Natural killer cell (primary cell): ENCODE results near the gene SPOCK1. TPM values are rescaled to one million over a fixed set of nuclear protein-coding genes. Genes with fewer than 3 reads are reported as not detected.

Source experiments
- ATAC-seq, 3 donors: fragments of 150-1000 bp in 2 of 3; fragments of 200-7000 bp in 1 of 3; cut with Tn5 transposase; 1 replicate in 1 of 3; 2 replicates in 2 of 3; pipeline ENCODE4 v1.10.0; 2021; ENCODE audit warnings: mild to moderate bottlenecking in 2 of 3, moderate library complexity in 2 of 3
- DNase-seq, 2 donors: peaks; one replicate each; pipeline versions ENCODE4 v3.0.0 to v3.0.0-alpha.2; 2013 to 2021; ENCODE audit warnings: mixed read lengths in 1 of 2
- H3K27ac ChIP-seq: one replicate; pipeline ENCODE4 v1.5.1; 2013; ENCODE audit warnings: mild to moderate bottlenecking, low read length
- H3K27me3 ChIP-seq: one replicate; pipeline ENCODE4 v1.6.1; 2013; ENCODE audit warnings: low read length; ENCODE audit not compliant: control insufficient read depth, insufficient read depth
- H3K36me3 ChIP-seq: one replicate; pipeline ENCODE4 v1.6.1; 2013; ENCODE audit warnings: low read length; ENCODE audit not compliant: control insufficient read depth, insufficient read depth
- H3K4me1 ChIP-seq: one replicate; pipeline ENCODE4 v1.6.1; 2013; ENCODE audit warnings: low read length; ENCODE audit not compliant: control insufficient read depth, insufficient read depth
- H3K4me3 ChIP-seq: one replicate; pipeline ENCODE4 v1.5.1; 2013; ENCODE audit warnings: low read length
- H3K9me3 ChIP-seq: one replicate; pipeline ENCODE4 v1.6.1; 2013; ENCODE audit warnings: low read length; ENCODE audit not compliant: control insufficient read depth, insufficient read depth
- H3K27ac Mint-ChIP-seq, 2 donors: one replicate each; pipeline ENCODE4 v1.8.0; 2022; ENCODE audit warnings: mild to moderate bottlenecking in 2 of 2, mixed read lengths in 2 of 2, moderate library complexity in 1 of 2
- H3K27me3 Mint-ChIP-seq, 2 donors: one replicate each; pipeline ENCODE4 v1.8.0; 2022; ENCODE audit warnings: low read depth in 2 of 2, mixed read lengths in 2 of 2
- H3K36me3 Mint-ChIP-seq: one replicate; pipeline ENCODE4 v1.8.0; 2022; ENCODE audit warnings: mixed read lengths
- H3K4me1 Mint-ChIP-seq, 2 donors: one replicate each; pipeline ENCODE4 v1.8.0; 2022; ENCODE audit warnings: mixed read lengths in 2 of 2
- H3K4me3 Mint-ChIP-seq: one replicate; pipeline ENCODE4 v1.8.0; 2022; ENCODE audit warnings: mild to moderate bottlenecking, moderate library complexity, mixed read lengths
- H3K9me3 Mint-ChIP-seq, 2 donors: one replicate each; pipeline ENCODE4 v1.8.0; 2022; ENCODE audit warnings: mixed read lengths in 2 of 2
- WGBS: methylation state at CpG from one replicate; pipeline ENCODE4 v1.1.7; 2013; ENCODE audit warnings: missing lambda C conversion rate; ENCODE audit not compliant: insufficient coverage; 5-methylcytosine and 5-hydroxymethylcytosine counted together
- intact Hi-C: fragments of 100-400 bp; cut with micrococcal nuclease; formaldehyde crosslinking; loops from one replicate; pipeline ENCODE4 v1.14.2; 2022
- total RNA-seq, 4 donors: library from RNA; stranded (reverse); fragments of 120-200 nt in 1 of 4; gene quantifications; one replicate each; pipeline versions ENCODE4 v1.2.3 to v1.2.4, GENCODE V29; 2013 to 2022
- TF ChIP-seq, protein P1 (sequence below): fragments of 200-600 bp; IDR thresholded peaks from one replicate; pipeline ENCODE4 v1.8.0; 2022; ENCODE audit warnings: antibody characterized with exemption

The SPOCK1 gene
- total RNA-seq, 3 donors from 2014 or later (not counting 1 experiment from before 2014, with no cell fraction given), result 0.09 to 1.6 (median 0.61) TPM

DNA sequence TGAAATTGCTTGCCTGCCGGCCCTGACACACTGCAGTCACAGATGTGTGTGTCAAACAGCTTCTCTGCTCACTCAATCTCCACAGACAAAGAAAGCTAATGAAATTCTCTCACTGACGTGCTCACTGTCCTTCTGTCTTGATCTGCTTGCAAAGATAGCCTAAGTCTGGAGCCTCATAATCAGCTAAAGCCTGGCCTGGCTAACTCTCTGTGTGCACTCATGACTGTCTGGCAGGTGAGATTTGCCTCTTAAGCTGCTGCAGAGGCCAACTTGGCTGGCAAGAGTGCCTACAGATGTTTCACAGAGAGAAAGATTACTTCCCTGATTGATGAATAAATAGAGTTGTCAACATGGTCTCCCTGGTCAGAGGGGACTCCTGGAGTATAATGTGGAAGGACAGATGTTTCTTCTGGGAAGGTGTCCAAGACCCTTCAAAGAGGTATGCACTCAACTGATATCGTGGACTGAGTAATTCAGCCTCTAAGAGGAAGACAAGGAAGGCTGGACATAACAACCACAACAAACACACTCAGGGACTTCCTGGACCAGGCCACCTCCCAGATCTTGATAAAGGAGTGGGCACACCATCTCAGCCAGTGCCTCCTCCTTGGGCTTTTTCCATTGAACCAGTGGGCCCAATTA, 362.0 kb downstream of the SPOCK1 start:
- WGBS, result 58% methylated on average over 3 of the region's 3 CpGs
- TF ChIP-seq, protein P1, sequence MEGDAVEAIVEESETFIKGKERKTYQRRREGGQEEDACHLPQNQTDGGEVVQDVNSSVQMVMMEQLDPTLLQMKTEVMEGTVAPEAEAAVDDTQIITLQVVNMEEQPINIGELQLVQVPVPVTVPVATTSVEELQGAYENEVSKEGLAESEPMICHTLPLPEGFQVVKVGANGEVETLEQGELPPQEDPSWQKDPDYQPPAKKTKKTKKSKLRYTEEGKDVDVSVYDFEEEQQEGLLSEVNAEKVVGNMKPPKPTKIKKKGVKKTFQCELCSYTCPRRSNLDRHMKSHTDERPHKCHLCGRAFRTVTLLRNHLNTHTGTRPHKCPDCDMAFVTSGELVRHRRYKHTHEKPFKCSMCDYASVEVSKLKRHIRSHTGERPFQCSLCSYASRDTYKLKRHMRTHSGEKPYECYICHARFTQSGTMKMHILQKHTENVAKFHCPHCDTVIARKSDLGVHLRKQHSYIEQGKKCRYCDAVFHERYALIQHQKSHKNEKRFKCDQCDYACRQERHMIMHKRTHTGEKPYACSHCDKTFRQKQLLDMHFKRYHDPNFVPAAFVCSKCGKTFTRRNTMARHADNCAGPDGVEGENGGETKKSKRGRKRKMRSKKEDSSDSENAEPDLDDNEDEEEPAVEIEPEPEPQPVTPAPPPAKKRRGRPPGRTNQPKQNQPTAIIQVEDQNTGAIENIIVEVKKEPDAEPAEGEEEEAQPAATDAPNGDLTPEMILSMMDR, result no peak
- Histone ChIP-seq H3K27me3 (no peaks in the 10 kb centered on the region), H3K4me1 (no peaks in the 10 kb centered on the region), H3K4me3 (no peak overlapping the region), H3K27ac (no peak overlapping the region), H3K9me3 (no peaks in the 10 kb centered on the region), H3K36me3 (no peaks in the 10 kb centered on the region)
- intact Hi-C loops, result no loop called here
- Mint-ChIP-seq H3K27me3 (no peaks in the 10 kb centered on the region), H3K36me3 (no peaks in the 10 kb centered on the region), H3K9me3 (no peaks in the 10 kb centered on the region), H3K4me3 (no peak overlapping the region), H3K4me1 (no peaks in the 10 kb centered on the region), H3K27ac (no peak overlapping the region)
- no peak for DNase-seq
- no peak for ATAC-seq

DNA sequence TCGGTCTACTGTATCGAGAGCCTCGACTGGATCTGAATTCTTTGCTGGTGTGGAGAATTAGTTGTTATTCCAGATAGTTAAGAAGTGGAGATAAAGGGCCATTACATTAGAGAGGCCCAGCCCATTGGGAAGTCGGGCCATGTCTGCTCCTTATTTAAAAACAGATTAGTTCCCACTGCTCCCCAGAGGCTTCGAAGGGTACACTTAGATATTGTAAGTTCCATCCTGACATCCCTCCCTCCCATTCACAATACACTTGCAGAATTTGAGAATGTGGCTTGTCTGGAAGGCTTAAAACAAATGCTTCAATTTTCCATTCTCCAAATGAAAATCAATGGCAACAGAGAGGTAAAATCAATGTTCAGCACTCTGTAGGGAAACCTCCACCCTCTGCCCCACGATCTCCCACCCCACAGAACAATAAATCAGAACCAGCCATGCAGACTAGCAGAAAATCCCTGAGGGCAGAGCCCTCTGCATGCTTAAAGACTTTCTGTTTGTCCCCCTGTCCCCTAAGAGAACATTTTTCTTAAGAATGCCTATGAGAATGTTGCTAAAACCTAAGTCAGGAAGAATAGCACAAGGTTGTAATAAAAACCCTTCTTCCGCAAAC, 364.1 kb downstream of the SPOCK1 start:
- Histone ChIP-seq H3K36me3 (no peaks in the 10 kb centered on the region), H3K27me3 (no peaks in the 10 kb centered on the region), H3K4me1 (no peaks in the 10 kb centered on the region), H3K9me3 (no peaks in the 10 kb centered on the region), H3K27ac (no peak overlapping the region), H3K4me3 (no peak overlapping the region)
- Mint-ChIP-seq H3K4me3 (no peak overlapping the region), H3K9me3 (no peaks in the 10 kb centered on the region), H3K27ac (no peak overlapping the region), H3K36me3 (no peaks in the 10 kb centered on the region), H3K4me1 (no peaks in the 10 kb centered on the region), H3K27me3 (no peaks in the 10 kb centered on the region)
- intact Hi-C loops, result no loop called here
- ATAC-seq, result no peak
- DNase-seq, result no peak
- WGBS, result 59% methylated on average over 6 of the region's 7 CpGs
- TF ChIP-seq, protein P1, result no peak

DNA sequence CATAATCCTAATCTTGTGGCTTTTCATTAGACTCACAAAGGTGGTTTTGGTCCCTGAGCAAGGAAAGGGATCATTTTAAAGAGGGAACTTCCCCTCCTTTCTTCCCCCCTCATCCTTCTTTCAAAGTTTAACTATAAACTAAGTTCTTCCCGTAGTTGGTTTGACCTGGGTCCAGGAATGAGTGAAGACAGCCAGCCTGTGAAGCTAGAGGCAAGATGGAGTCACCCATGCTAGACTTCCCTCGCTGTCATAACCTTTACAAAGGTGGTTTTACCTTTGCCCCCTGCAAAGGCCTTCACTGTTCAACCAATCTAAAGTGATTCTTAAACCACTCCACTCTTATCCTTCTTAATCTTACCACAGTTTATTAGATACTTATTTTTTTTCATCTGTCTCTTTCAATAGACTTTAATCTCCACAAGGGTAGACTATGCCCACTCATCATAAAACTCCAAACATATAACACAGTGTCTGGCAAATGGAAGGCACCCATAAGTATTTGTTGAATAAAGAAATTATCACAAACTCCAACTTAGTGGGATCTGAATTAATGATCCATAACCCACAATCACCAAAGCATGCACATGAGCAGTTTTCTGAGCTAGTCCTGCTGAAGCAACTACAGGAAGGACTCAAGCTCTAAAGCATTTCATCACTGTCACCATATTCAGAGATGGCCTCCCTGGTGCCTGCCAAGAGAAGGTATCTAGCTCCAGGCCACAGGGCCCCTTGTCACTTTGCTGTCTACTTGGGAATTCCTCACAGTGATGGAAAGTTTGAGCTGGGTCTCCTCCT, 369.0 kb downstream of the SPOCK1 start:
- H3K36me3 ChIP-seq, result no peaks in the 10 kb centered on the region
- H3K27ac ChIP-seq, result no peak overlapping the region
- Mint-ChIP-seq H3K4me1 (no peaks in the 10 kb centered on the region), H3K27me3 (peaks cover 0 to 3% of the 10 kb centered on the region in 2 donors), H3K36me3 (no peaks in the 10 kb centered on the region), H3K27ac (no peak overlapping the region), H3K4me3 (no peak overlapping the region), H3K9me3 (peaks cover 0 to 2% of the 10 kb centered on the region in 2 donors)
- ATAC-seq (no peak), DNase-seq (no peak)
- intact Hi-C loops, result no loop called here
- no peaks in the 10 kb centered on the region for H3K9me3 ChIP-seq
- TF ChIP-seq, protein P1, result no peak
- no peaks in the 10 kb centered on the region for H3K4me1 ChIP-seq
- 80% methylated on average over 2 of the region's 2 CpGs for WGBS
- H3K27me3 ChIP-seq, result no peaks in the 10 kb centered on the region
- no peak overlapping the region for H3K4me3 ChIP-seq
